C4-2B (cell line): ENCODE results near the gene ZDHHC11B.
A peak's percentile ranks its signal among the peaks of the same experiment; 100 is the strongest.

Source experiments
- H3K27ac ChIP-seq: fragments of 450-650 bp; 2 replicates; pipeline ENCODE4 v1.5.1; 2017
- ZFX ChIP-seq: fragments of 450-650 bp; IDR thresholded peaks from 2 replicates; pipeline ENCODE4 v1.6.1; 2017
- TF ChIP-seq, protein P1 (sequence below): fragments of 450-650 bp; conservative IDR thresholded peaks from 2 replicates; pipeline ENCODE4 v1.5.1; 2017; ENCODE audit warnings: mild to moderate bottlenecking

Gene ZDHHC11B

DNA sequence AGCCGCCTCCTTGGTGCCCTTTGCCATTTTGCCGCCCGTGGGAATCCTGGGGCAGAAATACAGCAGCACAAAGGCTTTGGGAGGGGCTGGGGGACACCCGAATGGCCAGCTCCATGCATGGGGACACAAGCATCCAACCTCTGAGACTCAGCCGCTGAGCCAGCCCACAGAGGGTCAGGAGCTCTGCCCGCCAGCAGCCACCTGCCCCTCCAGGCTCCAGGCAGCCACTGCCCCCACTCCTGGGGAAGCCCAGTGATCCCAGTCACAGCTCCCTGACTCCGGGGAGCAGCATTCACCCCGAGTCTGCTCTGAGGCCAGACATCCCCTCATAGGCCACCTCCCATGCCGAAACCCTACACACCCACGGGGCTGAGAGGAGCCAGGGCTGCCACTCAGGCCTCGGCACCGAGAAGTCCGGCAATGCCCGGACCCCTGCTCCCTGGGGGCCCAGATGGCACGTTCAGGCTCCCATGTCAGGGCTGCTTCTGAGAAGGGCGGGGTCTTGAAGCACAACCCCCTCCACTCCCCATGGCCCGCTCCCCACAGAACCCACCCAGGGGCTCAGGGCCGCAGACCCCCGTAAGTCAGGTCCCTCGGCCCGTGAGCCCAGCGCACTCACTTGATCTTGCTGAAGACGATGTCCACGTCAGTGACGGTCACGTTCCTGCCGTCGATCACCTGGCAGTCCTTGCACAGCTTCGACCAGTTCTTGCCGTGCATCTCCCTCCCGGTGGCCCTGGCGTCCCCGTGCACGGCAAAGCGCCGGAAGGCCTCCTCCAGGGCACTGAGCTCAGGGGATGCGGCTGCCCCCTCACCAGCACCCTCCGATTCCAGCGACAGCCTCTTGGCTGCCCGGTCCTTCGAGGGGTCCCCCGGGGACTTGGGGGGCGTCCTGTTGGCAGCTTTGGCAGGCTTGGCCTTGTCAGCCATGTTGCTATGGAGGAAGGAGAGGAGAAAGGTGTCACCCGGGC lies 107.1 kb downstream of the ZDHHC11B start:
- TF ChIP-seq, protein P1, sequence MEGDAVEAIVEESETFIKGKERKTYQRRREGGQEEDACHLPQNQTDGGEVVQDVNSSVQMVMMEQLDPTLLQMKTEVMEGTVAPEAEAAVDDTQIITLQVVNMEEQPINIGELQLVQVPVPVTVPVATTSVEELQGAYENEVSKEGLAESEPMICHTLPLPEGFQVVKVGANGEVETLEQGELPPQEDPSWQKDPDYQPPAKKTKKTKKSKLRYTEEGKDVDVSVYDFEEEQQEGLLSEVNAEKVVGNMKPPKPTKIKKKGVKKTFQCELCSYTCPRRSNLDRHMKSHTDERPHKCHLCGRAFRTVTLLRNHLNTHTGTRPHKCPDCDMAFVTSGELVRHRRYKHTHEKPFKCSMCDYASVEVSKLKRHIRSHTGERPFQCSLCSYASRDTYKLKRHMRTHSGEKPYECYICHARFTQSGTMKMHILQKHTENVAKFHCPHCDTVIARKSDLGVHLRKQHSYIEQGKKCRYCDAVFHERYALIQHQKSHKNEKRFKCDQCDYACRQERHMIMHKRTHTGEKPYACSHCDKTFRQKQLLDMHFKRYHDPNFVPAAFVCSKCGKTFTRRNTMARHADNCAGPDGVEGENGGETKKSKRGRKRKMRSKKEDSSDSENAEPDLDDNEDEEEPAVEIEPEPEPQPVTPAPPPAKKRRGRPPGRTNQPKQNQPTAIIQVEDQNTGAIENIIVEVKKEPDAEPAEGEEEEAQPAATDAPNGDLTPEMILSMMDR: no peak
- no peak for TF ChIP-seq ZFX
- H3K27ac ChIP-seq: no peak overlapping the region

DNA sequence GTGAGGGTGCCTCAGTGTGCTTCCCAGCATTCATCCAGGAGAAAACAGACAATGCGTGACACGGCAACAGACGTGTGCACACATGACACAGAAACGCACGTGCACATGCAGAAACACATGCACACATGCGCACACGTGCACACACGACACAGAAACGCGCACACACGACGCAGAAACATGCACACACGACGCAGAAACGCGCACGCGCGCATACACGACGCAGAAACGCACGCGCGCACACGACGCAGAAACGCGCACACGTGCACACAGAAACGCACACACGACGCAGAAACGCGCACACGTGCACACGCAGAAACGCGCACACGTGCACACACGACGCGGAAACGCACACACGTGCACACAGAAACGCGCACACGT lies 107.8 kb downstream of the ZDHHC11B start:
- no peak for TF ChIP-seq ZFX
- TF ChIP-seq, protein P1: no peak
- no peak overlapping the region for H3K27ac ChIP-seq

DNA sequence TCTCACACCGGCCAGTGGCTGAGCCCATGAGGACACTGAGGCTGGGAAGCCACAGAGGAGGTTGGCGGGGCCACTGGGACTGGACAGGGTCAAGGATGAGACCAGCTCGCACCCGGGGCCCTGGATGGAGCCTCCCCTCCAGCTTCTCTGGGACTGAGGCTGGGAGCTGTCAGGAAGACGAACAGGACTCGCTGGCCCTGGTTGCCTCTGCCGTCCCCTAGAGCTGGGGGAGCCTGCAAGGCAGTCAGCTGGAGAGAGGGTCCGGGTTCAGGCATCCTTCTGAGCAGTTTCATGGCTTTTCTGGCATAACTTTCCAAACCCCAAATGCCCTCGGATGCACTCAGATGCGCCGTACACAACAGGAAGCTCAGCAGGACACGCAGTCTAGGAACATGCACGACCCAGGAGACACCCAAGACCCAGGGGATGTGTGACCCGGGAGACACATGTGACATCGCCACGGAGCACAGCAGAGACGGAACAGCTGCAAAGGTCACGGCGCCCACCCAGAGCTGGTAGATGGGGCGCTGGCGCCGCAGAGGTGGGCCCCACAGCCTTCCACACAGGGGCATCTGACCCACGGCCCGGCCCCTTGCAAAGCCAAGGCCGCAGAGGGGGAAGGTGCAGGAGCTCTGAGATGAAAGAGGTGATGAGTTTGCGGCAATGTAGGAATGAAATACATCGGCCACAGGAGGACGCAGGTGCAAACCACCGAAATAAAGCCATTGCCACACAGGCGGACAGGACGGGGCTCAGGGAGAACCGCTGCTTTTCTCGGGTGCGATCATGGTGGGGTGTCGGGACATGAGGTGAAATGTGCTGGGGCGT lies 108.4 kb downstream of the ZDHHC11B start:
- no peak overlapping the region for H3K27ac ChIP-seq
- TF ChIP-seq, protein P1: no peak

DNA sequence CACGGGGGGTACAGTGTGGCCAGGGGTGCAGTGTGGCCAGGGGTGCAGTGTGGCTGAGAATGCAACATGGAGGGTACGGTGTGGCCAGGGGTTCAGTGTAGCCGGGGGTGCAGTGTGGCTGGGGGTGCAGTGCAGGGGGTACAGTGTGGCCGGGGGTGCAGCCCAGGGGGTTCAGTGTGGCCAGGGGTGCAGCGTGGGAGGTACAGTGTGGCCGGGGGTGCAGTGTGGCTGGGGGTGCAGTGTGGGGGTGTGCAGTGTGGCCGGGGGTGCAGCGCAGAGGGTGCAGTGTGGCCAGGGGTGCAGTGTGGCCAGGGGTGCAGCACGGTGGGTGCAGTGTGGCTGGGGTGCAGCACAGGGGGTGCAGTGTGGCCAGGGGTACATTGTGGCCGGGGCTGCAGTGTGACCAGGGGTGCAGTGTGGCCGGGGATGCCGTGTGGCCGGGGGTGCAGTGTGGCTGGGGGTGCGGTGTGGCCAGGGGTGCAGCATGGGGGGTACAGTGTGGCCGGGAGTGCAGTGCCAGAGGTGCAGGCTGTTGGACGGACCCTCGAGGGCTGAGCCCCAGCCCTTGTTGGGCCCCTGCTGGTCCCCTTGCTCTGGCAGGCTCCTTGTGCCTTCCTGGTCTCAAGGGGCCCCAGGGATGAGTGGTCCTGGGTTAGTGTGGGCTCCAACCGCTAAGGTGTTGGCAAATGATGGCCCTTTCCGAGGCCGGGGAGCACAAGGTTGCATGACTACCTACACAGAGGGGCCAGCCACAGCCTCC lies 109.2 kb downstream of the ZDHHC11B start:
- TF ChIP-seq, protein P1: no peak
- no peak for TF ChIP-seq ZFX
- no peak overlapping the region for H3K27ac ChIP-seq

DNA sequence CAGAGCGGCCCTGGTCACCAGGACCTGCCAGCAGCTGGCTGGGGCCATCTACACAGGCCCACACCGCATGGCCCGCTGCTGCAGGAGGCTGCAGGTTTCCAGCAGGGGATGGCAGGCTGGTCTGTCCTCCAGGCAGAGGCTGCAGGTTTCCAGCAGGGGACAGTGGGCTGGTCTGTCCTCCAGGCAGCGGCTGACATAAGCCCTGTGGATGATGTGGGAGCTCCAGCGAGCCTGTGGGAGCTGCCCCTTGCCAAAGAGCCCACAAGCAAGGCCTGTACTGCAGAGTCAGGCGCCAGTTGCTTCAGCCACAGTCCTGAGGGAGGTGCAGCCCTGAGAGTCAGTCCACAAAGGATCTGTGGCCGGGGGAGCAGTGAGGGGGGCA lies 109.9 kb downstream of the ZDHHC11B start:
- H3K27ac ChIP-seq: no peak overlapping the region; the same call in 1 of the 2 replicates
- TF ChIP-seq, protein P1: no peak
- no peak for TF ChIP-seq ZFX

DNA sequence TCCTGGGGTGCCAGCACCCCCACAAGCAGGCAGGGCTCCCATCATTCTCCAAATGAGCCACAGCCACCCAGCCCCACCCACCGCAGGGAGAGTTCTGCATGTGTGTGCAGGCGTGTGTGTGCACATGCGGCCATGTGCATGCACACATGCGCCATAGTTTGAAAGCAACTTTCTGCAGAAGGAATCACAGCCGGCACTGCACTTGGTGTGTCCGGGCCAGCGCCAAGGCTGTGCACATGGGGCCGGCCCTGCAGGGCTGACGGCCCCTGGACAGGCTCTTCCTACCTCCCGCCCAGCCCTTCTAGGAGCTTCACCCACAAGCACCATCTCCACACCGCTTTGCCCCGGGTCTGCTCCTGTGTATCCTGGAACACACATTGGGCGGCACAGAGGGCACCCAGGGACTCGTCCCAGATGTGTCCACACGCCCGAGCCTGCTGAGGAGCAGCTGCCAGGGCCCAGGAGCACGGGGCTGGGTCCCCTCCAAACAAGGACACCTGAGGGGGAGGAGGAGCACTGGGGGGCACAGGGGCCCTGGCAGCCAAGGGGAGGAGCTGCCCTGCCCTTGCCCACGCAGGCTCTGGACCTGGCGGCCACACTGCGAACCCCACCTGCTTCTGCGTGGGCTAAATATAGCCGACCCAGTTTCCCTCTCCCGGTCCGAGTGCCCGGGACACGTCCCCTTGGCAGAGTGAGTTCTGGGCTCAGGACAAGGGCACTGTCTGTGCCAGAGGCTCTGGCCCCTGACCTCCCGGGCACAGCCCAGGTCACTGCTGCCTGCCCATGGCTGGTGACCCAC lies 110.5 kb downstream of the ZDHHC11B start:
- H3K27ac ChIP-seq: peak overlapping the region; percentile 68
- TF ChIP-seq, protein P1: no peak
- no peak for TF ChIP-seq ZFX
